WERI-Rb-1 (cell line): ENCODE measurements around the gene ARID1B.

Source experiments
- DNase-seq: peaks from one replicate; pipeline ENCODE4 v3.0.0-alpha.2; 2020
- H3K27ac ChIP-seq: fragments of 250-450 bp; sonication (Bioruptor Pico); 2 replicates; pipeline ENCODE4 v1.5.1; 2020; ENCODE audit warnings: mild to moderate bottlenecking, moderate library complexity
- H3K27me3 ChIP-seq: fragments of 250-450 bp; sonication (Bioruptor Pico); 2 replicates; pipeline ENCODE4 v1.5.1; 2021; ENCODE audit warnings: mild to moderate bottlenecking, low read depth, moderate library complexity; ENCODE audit not compliant: insufficient read depth, severe bottlenecking
- H3K36me3 ChIP-seq: fragments of 250-450 bp; sonication (Bioruptor Pico); 2 replicates; pipeline ENCODE4 v1.5.1; 2020; ENCODE audit warnings: mild to moderate bottlenecking, moderate library complexity
- H3K4me3 ChIP-seq: 2 replicates; pipeline ENCODE4 v1.5.1; 2011; ENCODE audit warnings: low read depth, mild to moderate bottlenecking, control low read depth, low read length
- H3K9me3 ChIP-seq: fragments of 250-450 bp; sonication (Bioruptor Pico); 2 replicates; pipeline ENCODE4 v1.5.1; 2021; ENCODE audit warnings: mild to moderate bottlenecking, moderate library complexity; ENCODE audit not compliant: severe bottlenecking
- CTCF ChIP-seq: IDR thresholded peaks from 2 replicates; pipeline ENCODE4 v1.5.1; 2011; ENCODE audit warnings: low read depth, mild to moderate bottlenecking, control low read depth, inconsistent platforms, low read length

Gene ARID1B

GRCh38 chr6:157061770-157062594 is 284.8 kb downstream of the ARID1B start:
- Histone ChIP-seq H3K9me3 (no peaks in the 10 kb centered on the region), H3K27me3 (no peaks in the 10 kb centered on the region), H3K36me3 (peaks cover 5% of the 10 kb centered on the region; the same call in 1 of the 2 replicates), H3K4me3 (no peak overlapping the region), H3K27ac (no peak overlapping the region)
- no peak for TF ChIP-seq CTCF
- DNase-seq, result no peak

DNA sequence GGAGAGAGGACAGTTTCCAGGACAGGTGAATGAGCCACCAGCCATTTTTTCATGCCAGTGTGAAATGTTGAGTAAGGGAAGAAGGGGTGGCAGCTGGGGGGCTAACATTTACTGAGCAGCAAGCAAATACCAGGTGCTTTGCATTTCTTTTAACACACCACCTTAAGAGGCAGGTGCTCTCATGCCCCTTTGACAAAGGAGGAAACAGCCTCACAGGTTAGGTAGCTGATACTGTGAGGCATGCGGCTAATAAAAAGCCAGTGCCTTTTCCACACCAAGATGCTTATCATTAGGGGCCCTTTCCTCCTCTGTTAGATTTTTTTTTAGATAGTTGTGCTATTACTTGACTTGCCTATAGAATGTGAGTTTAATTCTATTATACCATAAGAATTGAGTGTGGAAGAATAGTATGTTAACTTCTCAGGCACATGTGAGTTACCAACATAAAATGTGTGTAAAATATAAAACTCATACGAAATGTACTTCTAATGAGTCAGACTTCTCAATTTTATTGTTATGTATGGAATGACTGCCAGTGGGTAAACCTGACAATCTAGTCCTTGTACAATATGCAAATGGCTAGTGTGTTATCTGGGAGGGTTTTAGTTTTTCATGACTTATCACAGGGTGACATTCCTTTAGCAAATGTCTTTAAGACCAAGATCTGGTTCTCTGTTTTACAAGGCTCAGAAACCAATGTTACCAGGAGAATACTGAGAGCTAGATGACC is 286.2 kb downstream of the ARID1B start:
- no peak for DNase-seq
- Histone ChIP-seq H3K27me3 (no peaks in the 10 kb centered on the region), H3K4me3 (no peak overlapping the region), H3K27ac (no peak overlapping the region), H3K9me3 (no peaks in the 10 kb centered on the region), H3K36me3 (peaks cover 5% of the 10 kb centered on the region; the same call in 1 of the 2 replicates)
- no peak for TF ChIP-seq CTCF

GRCh38 chr6:157063923-157064322 is 286.7 kb downstream of the ARID1B start:
- H3K27ac ChIP-seq, result no peak overlapping the region
- no peaks in the 10 kb centered on the region for H3K9me3 ChIP-seq
- no peaks in the 10 kb centered on the region for H3K27me3 ChIP-seq
- H3K4me3 ChIP-seq, result no peak overlapping the region
- no peak for TF ChIP-seq CTCF
- no peak for DNase-seq
- peaks cover 5% of the 10 kb centered on the region; the same call in 1 of the 2 replicates for H3K36me3 ChIP-seq

GRCh38 chr6:157064502-157064901 is 287.3 kb downstream of the ARID1B start:
- no peak for TF ChIP-seq CTCF
- H3K9me3 ChIP-seq, result no peaks in the 10 kb centered on the region
- DNase-seq, result no peak

DNA sequence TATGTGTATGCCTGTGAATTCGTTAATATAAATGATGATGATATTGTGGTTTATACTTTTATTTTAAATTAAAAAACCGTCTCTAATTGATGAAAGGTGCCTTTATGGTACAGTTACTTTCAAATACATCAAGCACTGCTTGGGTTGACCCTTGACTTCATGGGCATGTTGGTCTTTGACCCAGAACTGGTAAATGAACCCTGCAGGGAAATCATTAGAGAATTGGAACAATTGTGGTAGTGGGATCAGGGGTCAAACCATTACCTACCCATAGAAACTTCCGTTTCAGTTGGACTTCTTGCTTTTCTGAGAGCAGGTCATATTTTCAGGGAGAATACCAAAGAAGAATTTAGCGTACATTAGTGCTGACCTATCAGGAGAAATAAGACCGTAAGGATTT is 288.2 kb downstream of the ARID1B start:
- DNase-seq, result no peak
- Histone ChIP-seq H3K27ac (no peak overlapping the region), H3K9me3 (no peaks in the 10 kb centered on the region), H3K4me3 (no peak overlapping the region), H3K27me3 (no peaks in the 10 kb centered on the region), H3K36me3 (peaks cover 5% of the 10 kb centered on the region; the same call in 1 of the 2 replicates)
- TF ChIP-seq CTCF, result no peak

More at GRCh38 chr6:157064502-157064901, 287.3 kb downstream of the ARID1B start:
- no peaks in the 10 kb centered on the region for H3K27me3 ChIP-seq
- no peak overlapping the region for H3K4me3 ChIP-seq
- H3K36me3 ChIP-seq, result peaks cover 5% of the 10 kb centered on the region; the same call in 1 of the 2 replicates
- H3K27ac ChIP-seq, result no peak overlapping the region
